ENCODE results near the gene RAB3GAP2.

DNA sequence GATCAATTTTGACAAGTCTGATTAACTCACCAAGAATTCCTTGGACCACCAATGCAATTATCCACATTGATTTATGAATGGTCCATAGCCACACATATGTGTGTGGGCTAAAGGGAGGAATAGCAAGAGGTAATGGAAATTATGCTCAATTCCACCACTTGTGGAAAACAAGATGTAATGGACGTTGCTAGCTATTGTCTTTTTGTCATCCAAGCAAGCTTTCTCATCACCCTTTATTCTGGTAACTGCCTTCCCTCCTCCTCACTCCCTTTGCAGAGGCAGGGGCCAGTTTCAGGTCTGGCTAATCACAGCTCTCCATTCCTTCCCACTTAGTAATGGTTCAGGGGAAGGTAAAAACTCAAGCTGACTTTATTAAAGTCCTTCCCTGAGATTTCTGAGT lies 24.7 kb upstream of the RAB3GAP2 start:
- TF ChIP-seq, protein P1, sequence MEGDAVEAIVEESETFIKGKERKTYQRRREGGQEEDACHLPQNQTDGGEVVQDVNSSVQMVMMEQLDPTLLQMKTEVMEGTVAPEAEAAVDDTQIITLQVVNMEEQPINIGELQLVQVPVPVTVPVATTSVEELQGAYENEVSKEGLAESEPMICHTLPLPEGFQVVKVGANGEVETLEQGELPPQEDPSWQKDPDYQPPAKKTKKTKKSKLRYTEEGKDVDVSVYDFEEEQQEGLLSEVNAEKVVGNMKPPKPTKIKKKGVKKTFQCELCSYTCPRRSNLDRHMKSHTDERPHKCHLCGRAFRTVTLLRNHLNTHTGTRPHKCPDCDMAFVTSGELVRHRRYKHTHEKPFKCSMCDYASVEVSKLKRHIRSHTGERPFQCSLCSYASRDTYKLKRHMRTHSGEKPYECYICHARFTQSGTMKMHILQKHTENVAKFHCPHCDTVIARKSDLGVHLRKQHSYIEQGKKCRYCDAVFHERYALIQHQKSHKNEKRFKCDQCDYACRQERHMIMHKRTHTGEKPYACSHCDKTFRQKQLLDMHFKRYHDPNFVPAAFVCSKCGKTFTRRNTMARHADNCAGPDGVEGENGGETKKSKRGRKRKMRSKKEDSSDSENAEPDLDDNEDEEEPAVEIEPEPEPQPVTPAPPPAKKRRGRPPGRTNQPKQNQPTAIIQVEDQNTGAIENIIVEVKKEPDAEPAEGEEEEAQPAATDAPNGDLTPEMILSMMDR (IDR thresholded peaks at IDR 0.05) = no peak
- TF ChIP-seq POLR2A (IDR thresholded peaks at IDR 0.05) = no peak

Data from right lobe of liver (tissue), 4 donors.